Measurements from ENCODE around the gene HNRNPA3.
A peak's percentile ranks its signal among the peaks of the same experiment; 100 is the strongest.
"Not testable (repeated sequence)": the region's sequence is repeated elsewhere in the genome, so short reads cannot be mapped to it uniquely, and the experiment has no call there.

Gene HNRNPA3

DNA sequence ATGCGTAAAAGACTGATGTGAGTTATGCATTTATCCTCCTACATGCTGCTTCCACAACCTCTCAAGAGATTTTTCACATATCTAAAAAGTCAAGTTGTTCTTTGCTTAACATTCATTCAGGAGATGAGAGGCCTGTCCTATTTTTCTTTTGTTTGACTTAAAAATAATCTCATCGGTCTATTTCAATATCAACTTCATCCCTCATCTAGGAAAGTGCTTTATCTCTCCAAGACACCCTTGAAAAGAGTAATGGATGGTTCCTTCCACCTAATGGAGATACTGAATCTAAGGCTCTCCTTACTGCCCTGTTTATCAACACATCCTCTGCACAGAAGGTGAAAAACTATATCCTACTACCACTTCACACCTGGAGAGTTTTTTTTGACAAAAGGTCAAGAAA lies 49.5 kb downstream of the HNRNPA3 start:
- peak; percentile 53 to 67 for DNase-seq
- TF ChIP-seq GATA1 (IDR thresholded peaks at IDR 0.05; ENCODE audit: low read depth, low read length) (no peak), POLR2A (IDR thresholded peaks at IDR 0.05; ENCODE audit: low read length) (no peak)

DNA sequence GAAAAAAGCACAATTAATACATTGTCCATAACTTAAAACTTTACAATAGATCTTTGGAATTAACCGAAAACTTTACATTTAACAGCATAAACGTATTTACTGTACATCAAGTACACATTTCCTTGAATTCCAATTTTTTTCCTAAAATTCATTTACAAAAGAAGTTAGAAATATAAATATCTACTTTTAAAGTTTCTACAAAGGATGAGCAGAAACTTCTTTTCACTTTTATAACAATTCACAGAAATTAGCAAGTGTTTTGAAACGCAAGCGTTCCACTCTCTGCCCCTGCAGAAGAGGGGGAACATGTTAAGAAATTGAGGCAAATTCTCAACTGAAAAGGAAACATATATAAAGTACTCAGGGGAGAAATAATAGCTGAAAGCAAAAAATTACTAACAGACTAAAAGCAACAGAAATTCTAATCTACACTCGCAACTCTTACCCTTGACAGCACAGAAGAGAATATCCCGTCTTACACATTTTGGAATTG lies 50.4 kb downstream of the HNRNPA3 start:
- DNase-seq: no peak
- TF ChIP-seq GATA1 (IDR thresholded peaks at IDR 0.05; ENCODE audit: low read depth, low read length) (no peak), POLR2A (IDR thresholded peaks at IDR 0.05; ENCODE audit: low read length) (no peak)

DNA sequence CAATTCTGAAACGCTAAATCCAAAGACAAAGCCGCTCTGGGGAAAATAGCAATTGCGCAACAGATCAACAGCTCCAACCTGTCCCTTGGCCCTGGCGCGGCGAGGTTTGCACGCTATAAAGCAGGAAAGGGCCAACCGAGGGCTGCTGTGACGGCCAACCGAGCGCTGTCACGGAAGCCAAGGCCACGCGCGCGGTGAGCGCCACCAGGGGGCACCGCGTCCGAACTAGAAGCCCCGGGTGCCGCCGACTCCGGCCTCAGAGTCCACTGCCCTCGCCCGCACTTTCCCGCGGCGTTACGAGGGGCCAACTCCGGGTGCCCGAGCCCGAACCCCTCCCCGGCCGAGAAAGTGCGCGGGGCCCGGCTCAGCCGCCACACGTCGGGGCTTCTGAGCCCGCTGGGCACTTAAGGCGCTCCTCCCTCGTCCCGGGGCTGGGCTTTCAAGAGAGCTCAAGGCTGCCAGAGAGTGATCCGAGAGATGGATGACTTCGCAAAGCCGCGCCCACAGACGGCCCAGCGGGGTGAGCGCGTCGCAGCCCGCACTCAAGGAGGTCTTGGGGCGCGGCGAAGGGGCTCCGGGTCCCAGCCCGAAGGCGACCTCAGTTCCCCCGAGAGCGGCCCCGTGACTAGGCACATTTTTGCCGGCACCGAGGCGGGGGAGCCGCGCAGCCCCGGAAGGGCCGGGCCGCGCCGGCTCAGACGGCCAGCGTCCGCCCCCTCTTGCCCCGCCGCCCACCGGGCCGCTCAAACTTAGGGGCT lies 51.0 kb downstream of the HNRNPA3 start:
- peak; percentile 96 to 98 for DNase-seq
- TF ChIP-seq POLR2A (IDR thresholded peaks at IDR 0.05; ENCODE audit: low read length) (peak; percentile 71), GATA1 (IDR thresholded peaks at IDR 0.05; ENCODE audit: low read depth, low read length) (no peak)

DNA sequence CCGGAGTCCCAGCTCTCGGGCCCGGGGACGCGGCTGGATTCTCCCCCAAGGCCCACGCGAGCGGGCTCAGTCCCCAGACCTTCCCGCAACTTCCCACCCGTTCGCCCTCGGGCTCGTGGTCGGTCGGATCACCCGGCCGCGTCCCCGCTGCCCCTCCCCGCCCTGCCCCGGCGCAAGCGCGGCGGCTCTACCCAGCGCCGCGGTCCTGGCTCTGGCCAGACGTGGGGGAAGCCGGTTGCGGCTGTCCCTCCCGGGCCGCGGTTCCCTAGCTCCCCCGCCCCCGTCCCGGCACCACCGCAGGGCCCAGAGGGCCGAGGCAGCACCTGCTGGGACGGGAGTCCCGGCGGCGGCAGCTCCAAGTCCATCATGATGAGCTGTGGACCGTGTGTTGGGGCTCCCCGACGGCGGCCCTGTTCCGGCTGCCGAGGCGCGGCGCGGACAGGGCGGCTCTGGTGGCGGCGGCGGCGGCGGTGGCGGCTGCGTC lies 51.7 kb downstream of the HNRNPA3 start:
- DNase-seq: peak in 1 of 2 experiments; percentile 86
- TF ChIP-seq GATA1 (IDR thresholded peaks at IDR 0.05; ENCODE audit: low read depth, low read length) (no peak), POLR2A (IDR thresholded peaks at IDR 0.05; ENCODE audit: low read length) (no peak)

DNA sequence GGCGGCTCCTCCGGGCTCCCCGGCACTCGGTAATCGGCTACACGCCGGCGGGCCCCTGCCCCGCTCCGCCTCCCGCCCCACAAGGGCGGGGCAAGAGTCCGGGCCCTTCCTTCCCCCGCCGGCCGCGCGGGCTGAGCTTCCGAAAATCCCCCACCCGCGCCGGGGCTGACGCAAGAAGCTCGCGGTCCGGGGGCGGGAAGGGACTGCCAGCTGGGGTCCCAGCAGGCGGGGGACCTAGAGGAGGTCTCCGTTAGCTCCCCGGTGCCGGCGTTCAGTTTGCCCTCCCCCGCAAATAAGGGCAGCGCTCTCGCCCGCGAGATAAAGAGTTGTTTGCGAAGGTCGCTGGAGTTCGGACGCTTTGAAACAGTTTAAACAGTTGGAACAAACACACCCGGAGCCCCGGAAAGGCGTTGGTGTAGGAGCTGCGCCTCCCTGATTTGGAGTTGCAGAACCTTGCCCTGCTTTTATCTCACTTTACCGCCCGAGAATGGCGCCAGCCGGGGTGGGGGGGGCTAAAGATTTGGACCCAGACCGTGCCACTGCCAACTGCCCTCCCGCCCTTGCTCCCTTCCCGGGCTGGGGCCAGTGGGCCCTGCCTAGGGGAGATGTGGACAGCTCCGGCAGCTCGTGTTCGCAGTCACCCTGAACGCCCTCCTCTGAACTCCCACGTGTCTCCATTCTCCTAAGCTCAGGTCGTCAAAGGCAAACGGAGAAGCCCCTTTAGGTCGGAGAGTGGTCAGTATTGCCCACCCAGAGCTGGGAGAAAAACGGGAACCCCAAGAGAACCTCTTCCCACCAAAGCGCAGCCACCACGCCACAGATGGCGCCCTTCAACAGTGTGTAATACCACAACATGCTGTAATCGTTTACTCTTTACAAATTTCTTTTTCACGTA lies 52.3 kb downstream of the HNRNPA3 start, which contains the start of gene NFE2L2:
NFE2L2 (minus strand) TSS at position 35 of the 895 bp plus-strand sequence. CDS start 151 bp downstream, outside the sequence.
- TF ChIP-seq POLR2A (IDR thresholded peaks at IDR 0.05; ENCODE audit: low read length) (peak; percentile 65), GATA1 (IDR thresholded peaks at IDR 0.05; ENCODE audit: low read depth, low read length) (no peak)
- peak; percentile 93 to 96 for DNase-seq

DNA sequence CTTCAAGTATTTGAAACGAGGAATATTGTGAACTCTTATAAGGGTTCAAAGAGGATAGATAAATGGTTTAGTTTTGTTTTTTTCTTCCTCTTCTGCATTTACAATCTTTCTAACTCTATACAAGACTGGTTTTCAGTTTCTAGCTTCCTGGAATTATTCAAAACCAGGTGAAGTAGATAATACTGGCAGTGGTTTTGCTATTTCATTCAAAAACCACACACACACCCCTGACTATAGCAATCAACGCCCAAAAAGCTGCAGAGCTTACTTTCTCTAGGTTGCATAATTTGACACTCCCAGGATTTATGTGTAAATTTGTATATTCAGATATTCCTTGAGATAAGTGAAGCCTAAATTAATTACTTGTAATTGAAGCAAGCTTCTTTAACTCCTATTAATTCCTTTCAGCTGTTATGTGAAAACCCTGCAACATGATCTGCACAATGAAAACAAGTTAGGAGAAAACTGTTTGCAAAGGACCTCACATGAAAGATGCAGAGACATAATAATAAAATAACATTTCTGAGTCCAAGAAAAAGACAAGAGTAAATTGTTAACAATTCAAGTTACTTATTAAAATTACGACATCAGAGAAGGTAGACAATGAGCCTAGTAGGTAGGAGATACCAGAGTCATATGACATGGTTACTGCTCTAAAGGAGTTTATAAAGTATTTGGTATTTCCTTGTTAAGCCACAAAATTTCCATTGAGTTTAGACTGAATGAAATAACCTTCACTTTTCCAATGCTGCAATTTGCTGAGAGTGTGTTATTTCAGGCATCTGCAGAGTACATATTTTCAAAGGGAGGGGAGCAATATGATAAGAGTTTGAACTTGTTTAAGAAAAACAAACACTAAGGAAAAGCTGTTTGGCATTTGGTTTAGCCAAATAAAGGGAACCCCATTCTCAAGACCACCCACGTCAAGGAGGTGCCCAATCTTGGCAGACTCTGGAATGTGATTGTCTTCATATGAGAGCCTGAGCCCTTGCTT lies 53.5 kb downstream of the HNRNPA3 start:
- TF ChIP-seq POLR2A (IDR thresholded peaks at IDR 0.05; ENCODE audit: low read length): no peak
- no peak for TF ChIP-seq GATA1 (IDR thresholded peaks at IDR 0.05; ENCODE audit: low read depth, low read length)
- DNase-seq: peak; percentile 74 to 82

DNA sequence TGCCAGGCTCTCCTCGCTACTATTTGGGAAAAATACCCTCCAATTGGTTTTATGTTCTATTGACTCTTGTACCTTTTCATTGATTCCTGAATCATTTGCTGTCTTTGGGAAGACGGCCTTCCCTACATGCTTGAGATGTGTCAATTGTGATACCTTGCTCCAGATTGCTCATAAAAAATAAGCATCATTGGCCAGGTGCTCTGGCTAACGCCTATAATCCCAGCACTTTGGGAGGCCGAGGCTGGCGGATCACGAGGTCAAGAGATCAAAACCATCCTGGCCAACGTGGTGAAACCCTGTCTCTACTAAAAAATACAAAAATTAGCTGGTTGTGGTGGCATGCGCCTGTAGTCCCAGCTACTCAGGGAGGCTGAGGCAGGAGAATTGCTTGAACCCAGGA lies 54.4 kb downstream of the HNRNPA3 start:
- not testable (repeated sequence) for DNase-seq

DNA sequence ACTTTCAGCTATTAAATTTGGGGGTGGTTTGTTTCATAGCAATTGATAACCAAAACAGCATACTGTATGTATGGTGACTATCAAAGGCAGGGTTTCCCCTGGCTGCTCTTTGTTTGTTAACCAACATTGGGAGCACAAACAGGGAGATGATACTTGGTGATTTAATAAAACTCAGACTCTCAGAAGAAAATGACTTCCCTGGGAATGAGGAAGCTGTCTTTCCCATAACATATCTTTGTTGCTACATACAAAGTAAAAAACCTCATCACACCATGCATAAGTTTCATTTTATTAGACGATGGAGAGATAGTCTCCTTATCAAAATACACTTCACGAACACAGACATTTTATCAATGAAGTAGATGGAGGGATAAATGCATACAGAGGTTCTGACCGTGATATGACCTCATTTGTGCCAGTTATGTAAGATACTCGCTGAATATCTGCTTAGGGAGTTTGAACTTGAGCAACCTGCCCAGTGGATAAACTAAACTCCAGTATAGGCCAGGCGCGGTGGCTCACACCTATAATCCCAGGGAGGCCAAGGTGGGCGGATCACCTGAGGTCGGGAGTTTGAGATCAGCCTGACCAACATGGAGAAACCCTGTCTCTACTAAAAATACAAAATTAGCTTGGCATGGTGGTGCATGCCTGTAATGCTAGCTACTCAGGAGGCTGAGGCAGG lies 55.7 kb downstream of the HNRNPA3 start:
- TF ChIP-seq POLR2A (IDR thresholded peaks at IDR 0.05; ENCODE audit: low read length) (no peak), GATA1 (IDR thresholded peaks at IDR 0.05; ENCODE audit: low read depth, low read length) (no peak)

DNA sequence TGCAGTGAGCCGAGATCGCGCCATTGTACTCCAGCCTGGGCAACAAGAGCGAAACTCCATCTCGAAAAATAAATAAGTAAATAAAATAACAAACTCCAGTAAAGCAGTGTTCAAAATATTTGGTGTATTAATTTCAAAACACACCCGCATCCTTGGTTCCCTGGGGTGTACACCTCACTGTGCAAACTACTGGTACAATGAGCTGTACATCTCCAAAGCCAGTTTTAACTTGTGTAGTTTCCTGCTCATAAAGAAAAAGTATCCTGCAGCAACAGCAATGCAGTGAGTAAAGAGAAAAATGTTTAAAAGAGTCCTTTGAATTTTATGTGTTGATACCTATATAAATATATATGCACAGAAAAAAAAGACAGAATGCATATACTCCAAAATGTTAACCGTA lies 56.3 kb downstream of the HNRNPA3 start:
- DNase-seq: no peak
- no peak for TF ChIP-seq GATA1 (IDR thresholded peaks at IDR 0.05; ENCODE audit: low read depth, low read length)
- TF ChIP-seq POLR2A (IDR thresholded peaks at IDR 0.05; ENCODE audit: low read length): no peak

More for the DNA sequence above, 55.7 kb downstream of the HNRNPA3 start:
- no peak for DNase-seq

DNA sequence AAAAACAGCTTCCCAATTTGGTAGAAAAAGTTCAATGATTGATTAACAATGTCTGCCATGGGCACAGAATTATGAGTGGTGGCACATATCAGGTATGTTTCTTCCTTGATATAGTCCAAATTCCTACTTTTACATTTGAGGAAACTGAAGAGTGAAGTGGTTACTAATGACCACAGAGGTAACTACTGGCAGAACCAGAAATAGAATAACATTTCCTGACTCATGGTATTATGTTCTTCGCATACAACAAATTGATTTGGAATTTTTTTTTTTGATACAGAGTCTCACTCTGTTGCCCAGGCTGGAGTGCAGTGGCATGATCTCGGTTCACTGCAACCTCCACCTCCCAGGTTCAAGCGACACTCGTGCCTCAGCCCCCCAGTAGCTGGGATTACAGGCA lies 57.9 kb downstream of the HNRNPA3 start:
- DNase-seq: no peak
- TF ChIP-seq GATA1 (IDR thresholded peaks at IDR 0.05; ENCODE audit: low read depth, low read length): no peak

DNA sequence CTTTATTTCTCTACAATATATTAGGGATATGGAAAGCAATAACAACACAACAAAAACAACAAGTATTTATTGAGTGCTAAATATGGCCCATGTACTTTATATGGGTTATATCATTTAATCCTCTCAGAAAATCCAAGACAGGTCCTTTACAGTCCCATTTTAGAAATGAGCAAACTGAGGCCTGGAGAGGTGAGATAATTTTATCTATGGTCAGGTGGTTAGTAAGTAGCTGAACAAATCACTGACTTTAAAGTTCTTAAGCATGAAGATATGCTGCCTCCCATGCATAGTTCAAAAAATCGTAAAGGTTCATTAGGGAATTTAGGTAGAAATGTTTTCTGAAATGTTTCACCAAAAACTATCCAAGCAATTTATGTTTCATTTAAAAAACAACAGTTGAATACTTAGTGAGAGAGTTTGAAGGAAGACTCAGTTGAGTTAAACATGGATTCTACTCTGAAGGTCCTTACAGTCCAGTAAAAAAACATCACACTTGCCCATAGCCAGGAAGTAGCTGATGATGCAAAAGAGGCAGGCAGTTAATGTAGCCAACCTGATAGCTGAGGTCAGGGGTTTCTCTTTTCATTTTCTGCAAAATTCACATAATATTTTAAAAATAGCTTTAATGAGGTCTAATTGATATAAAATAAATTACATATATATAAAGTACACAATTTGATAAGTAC lies 59.5 kb downstream of the HNRNPA3 start:
- TF ChIP-seq POLR2A (IDR thresholded peaks at IDR 0.05; ENCODE audit: low read length) (no peak), GATA1 (IDR thresholded peaks at IDR 0.05; ENCODE audit: low read depth, low read length) (no peak)

DNA sequence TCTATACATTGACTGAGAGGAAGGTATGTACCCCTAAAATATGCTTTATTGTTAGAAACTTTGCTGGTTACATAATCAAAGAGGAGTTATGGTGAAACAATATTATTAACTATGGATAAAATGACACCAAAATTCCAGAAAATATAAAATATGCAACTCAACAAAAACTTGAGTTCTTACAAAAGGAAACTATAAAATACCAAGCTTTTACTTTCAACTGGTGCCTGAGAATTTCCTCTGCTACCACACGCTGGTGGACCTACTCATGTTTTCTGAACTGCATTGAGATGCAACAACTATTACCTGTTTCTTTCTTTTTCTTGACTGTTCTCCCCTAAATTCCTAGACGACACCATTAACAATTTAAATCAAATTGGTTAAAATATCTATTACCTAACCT lies 60.2 kb downstream of the HNRNPA3 start:
- no peak for TF ChIP-seq GATA1 (IDR thresholded peaks at IDR 0.05; ENCODE audit: low read depth, low read length)
- TF ChIP-seq POLR2A (IDR thresholded peaks at IDR 0.05; ENCODE audit: low read length): no peak
- DNase-seq: no peak

More for the DNA sequence above, 59.5 kb downstream of the HNRNPA3 start:
- no peak for DNase-seq

Measured in erythroblast (primary cell).